ENCODE measurements around the gene CSTPP1. TPM values are rescaled to one million over a fixed set of nuclear protein-coding genes. Genes with fewer than 3 reads are reported as not detected.

CSTPP1 gene
- total RNA-seq, 4 donors from 2014 or later = 35.3 to 51.9 (median 39.7) TPM

- no peak for TF ChIP-seq EP300 (IDR thresholded peaks at IDR 0.05)
- TF ChIP-seq CTCF (IDR thresholded peaks at IDR 0.05) = no peak
- TF ChIP-seq POLR2A (IDR thresholded peaks at IDR 0.05) = no peak
- WGBS, 2 donors = 60 to 70% methylated on average over 5 of the region's 5 CpGs
- Histone ChIP-seq H3K9me3 (no peaks in the 10 kb centered on the region), H3K36me3 (peaks cover 0 to 67% (median 10%) of the 10 kb centered on the region in 3 donors), H3K4me3 (no peak overlapping the region), H3K27ac (no peak overlapping the region), H3K27me3 (no peaks in the 10 kb centered on the region), H3K4me1 (peaks cover 0 to 13% (median 0%) of the 10 kb centered on the region in 4 donors)
- DNase-seq (ENCODE audit: low spot score in 2 of 2) = no peak
Observed at GRCh38 chr11:47162426-47162825, 225.9 kb downstream of the CSTPP1 start.

- WGBS, 2 donors = 38 to 49% methylated on average over 3 of the region's 3 CpGs
Observed at GRCh38 chr11:47163193-47163592, 226.6 kb downstream of the CSTPP1 start.

GRCh38 chr11:47163898-47164297 is 227.3 kb downstream of the CSTPP1 start:
- no peak overlapping the region for H3K27ac ChIP-seq
- no peak for DNase-seq (ENCODE audit: low spot score in 2 of 2)
- peaks cover 0 to 13% (median 0%) of the 10 kb centered on the region in 4 donors for H3K4me1 ChIP-seq
- no peaks in the 10 kb centered on the region for H3K9me3 ChIP-seq
- H3K36me3 ChIP-seq = peaks cover 6 to 68% (median 23%) of the 10 kb centered on the region in 3 donors
- no peak overlapping the region for H3K4me3 ChIP-seq
- no peak for TF ChIP-seq CTCF (IDR thresholded peaks at IDR 0.05)
- TF ChIP-seq EP300 (IDR thresholded peaks at IDR 0.05) = no peak
- TF ChIP-seq POLR2A (IDR thresholded peaks at IDR 0.05) = no peak
- no peaks in the 10 kb centered on the region for H3K27me3 ChIP-seq
- 77 to 80% methylated on average over 15 of the region's 15 CpGs for WGBS, 2 donors

More at GRCh38 chr11:47163193-47163592, 226.6 kb downstream of the CSTPP1 start:
- H3K27ac ChIP-seq = no peak overlapping the region
- H3K36me3 ChIP-seq = peaks cover 5 to 68% (median 16%) of the 10 kb centered on the region in 3 donors
- no peak for DNase-seq (ENCODE audit: low spot score in 2 of 2)
- no peak overlapping the region for H3K4me3 ChIP-seq
- H3K27me3 ChIP-seq = no peaks in the 10 kb centered on the region
- TF ChIP-seq POLR2A (IDR thresholded peaks at IDR 0.05) (no peak), EP300 (IDR thresholded peaks at IDR 0.05) (no peak), CTCF (IDR thresholded peaks at IDR 0.05) (no peak)
- peaks cover 0 to 13% (median 0%) of the 10 kb centered on the region in 4 donors for H3K4me1 ChIP-seq
- H3K9me3 ChIP-seq = no peaks in the 10 kb centered on the region

- 71 to 81% methylated on average over 4 of the region's 4 CpGs for WGBS, 2 donors
- no peak overlapping the region for H3K4me3 ChIP-seq
- H3K4me1 ChIP-seq = peaks cover 0 to 13% (median 0%) of the 10 kb centered on the region in 4 donors
- no peak overlapping the region for H3K27ac ChIP-seq
- no peaks in the 10 kb centered on the region for H3K27me3 ChIP-seq
- TF ChIP-seq CTCF (IDR thresholded peaks at IDR 0.05) = no peak
- TF ChIP-seq EP300 (IDR thresholded peaks at IDR 0.05) = no peak
- TF ChIP-seq POLR2A (IDR thresholded peaks at IDR 0.05) = no peak
- H3K9me3 ChIP-seq = no peaks in the 10 kb centered on the region
- H3K36me3 ChIP-seq = peaks cover 6 to 68% (median 27%) of the 10 kb centered on the region in 3 donors
- DNase-seq (ENCODE audit: low spot score in 2 of 2) = no peak
Observed at GRCh38 chr11:47164321-47164720, 227.8 kb downstream of the CSTPP1 start.

GRCh38 chr11:47165253-47165840 is 228.8 kb downstream of the CSTPP1 start:
- DNase-seq (ENCODE audit: low spot score in 2 of 2) = no peak
- H3K9me3 ChIP-seq = no peaks in the 10 kb centered on the region
- peaks cover 6 to 72% (median 27%) of the 10 kb centered on the region in 3 donors for H3K36me3 ChIP-seq
- TF ChIP-seq CTCF (IDR thresholded peaks at IDR 0.05) = no peak
- H3K27ac ChIP-seq = no peak overlapping the region
- peaks cover 0 to 13% (median 0%) of the 10 kb centered on the region in 4 donors for H3K4me1 ChIP-seq
- no peak overlapping the region for H3K4me3 ChIP-seq
- H3K27me3 ChIP-seq = no peaks in the 10 kb centered on the region
- WGBS, 2 donors = 86 to 89% methylated on average over 16 of the region's 16 CpGs

Measured in tibial nerve (tissue), 4 donors.